DND-41 (cell line): ENCODE results near the gene KLLN.

ENCODE experiments used
- ATAC-seq: fragments of 200-7000 bp; cut with Tn5 transposase; 3 replicates; pipeline ENCODE4 v1.9.1; 2021; ENCODE audit warnings: low read depth; ENCODE audit not compliant: insufficient read depth
- DNase-seq: peaks from one replicate; pipeline ENCODE4 v3.0.0-alpha.2; 2020
- H2AFZ ChIP-seq: 2 replicates; pipeline ENCODE4 v1.6.0; 2012; ENCODE audit warnings: low read depth, low read length
- H3K27ac ChIP-seq: 2 replicates; pipeline ENCODE4 v1.5.1; 2012; ENCODE audit warnings: low read length, inconsistent platforms
- H3K27me3 ChIP-seq: fragments of 200-600 bp; sonication (generic); 2 replicates; pipeline ENCODE4 v1.6.0; 2012; ENCODE audit warnings: low read length, mild to moderate bottlenecking, inconsistent platforms; ENCODE audit not compliant: insufficient read depth, poor library complexity
- H3K36me3 ChIP-seq: 2 replicates; pipeline ENCODE4 v1.5.1; 2012; ENCODE audit warnings: low read length, inconsistent platforms; ENCODE audit not compliant: insufficient read depth
- H3K4me1 ChIP-seq: 2 replicates; pipeline ENCODE4 v1.5.1; 2012; ENCODE audit warnings: mild to moderate bottlenecking, low read length; ENCODE audit not compliant: insufficient read depth
- H3K4me2 ChIP-seq: 2 replicates; pipeline ENCODE4 v1.6.0; 2012; ENCODE audit warnings: mild to moderate bottlenecking, moderate library complexity, low read length, inconsistent platforms; ENCODE audit not compliant: insufficient read depth
- H3K4me3 ChIP-seq, 2 experiments: fragments of 200-600 bp in 1 of 2; shearing (Covaris generic) in 1 of 2; 2 replicates each; pipeline ENCODE4 v1.5.1; 2012 to 2016; ENCODE audit warnings: inconsistent platforms in 2 of 2, low read length in 2 of 2, mild to moderate bottlenecking in 2 of 2, low read depth in 1 of 2, moderate library complexity in 1 of 2
- H3K79me2 ChIP-seq: 2 replicates; pipeline ENCODE4 v1.6.0; 2012; ENCODE audit warnings: low read length, inconsistent platforms; ENCODE audit not compliant: insufficient read depth
- H3K9ac ChIP-seq: 2 replicates; pipeline ENCODE4 v1.6.0; 2012; ENCODE audit warnings: low read depth, mild to moderate bottlenecking, inconsistent platforms, low read length, moderate library complexity
- H3K9me3 ChIP-seq: 2 replicates; pipeline ENCODE4 v1.5.1; 2012; ENCODE audit warnings: low read length, moderate library complexity, mild to moderate bottlenecking, inconsistent platforms; ENCODE audit not compliant: insufficient read depth, severe bottlenecking
- H4K20me1 ChIP-seq: 2 replicates; pipeline ENCODE4 v1.6.0; 2012; ENCODE audit warnings: low read length; ENCODE audit not compliant: insufficient read depth
- CTCF ChIP-seq: IDR thresholded peaks from 2 replicates; pipeline ENCODE4 v1.5.1; 2012; ENCODE audit warnings: borderline replicate concordance, low read length, moderate library complexity, mild to moderate bottlenecking; ENCODE audit not compliant: poor library complexity, severe bottlenecking; ENCODE audit errors: extremely low read depth
- EZH2 ChIP-seq: IDR thresholded peaks from 3 replicates; pipeline ENCODE4 v1.6.1; 2012; ENCODE audit warnings: borderline replicate concordance, low read depth, mild to moderate bottlenecking, moderate library complexity, low read length, inconsistent platforms; ENCODE audit not compliant: severe bottlenecking

The KLLN gene

GRCh38 chr10:87867453-87867852 is 4.1 kb upstream of the KLLN start:
- Histone ChIP-seq H2AFZ (no peak overlapping the region), H3K27me3 (no peaks in the 10 kb centered on the region), H3K27ac (peak overlapping the region; percentile 90), H3K4me3 (peak overlapping the region; percentile 58 to 73), H4K20me1 (peaks cover 73% of the 10 kb centered on the region), H3K9ac (peak overlapping the region; percentile 82), H3K9me3 (no peaks in the 10 kb centered on the region), H3K36me3 (peaks cover 63% of the 10 kb centered on the region), H3K4me1 (peaks cover 47% of the 10 kb centered on the region), H3K79me2 (peaks cover 96% of the 10 kb centered on the region), H3K4me2 (peak overlapping the region; percentile 79)
- DNase-seq, result no peak
- ATAC-seq, result no peak
- TF ChIP-seq CTCF, result no peak
- TF ChIP-seq EZH2, result no peak

GRCh38 chr10:87866412-87866974 is 3.2 kb upstream of the KLLN start:
- H3K79me2 ChIP-seq, result peaks cover 94% of the 10 kb centered on the region
- TF ChIP-seq EZH2 (no peak), CTCF (no peak)
- ATAC-seq, result no peak
- H3K9me3 ChIP-seq, result no peaks in the 10 kb centered on the region
- peaks cover 44% of the 10 kb centered on the region for H3K4me1 ChIP-seq
- H3K27ac ChIP-seq, result peak overlapping the region; percentile 90
- peaks cover 58% of the 10 kb centered on the region for H3K36me3 ChIP-seq
- H3K4me2 ChIP-seq, result peak overlapping the region; percentile 79
- H3K9ac ChIP-seq, result peak overlapping the region; percentile 82
- peaks cover 68% of the 10 kb centered on the region for H4K20me1 ChIP-seq
- H3K27me3 ChIP-seq, result no peaks in the 10 kb centered on the region
- peak overlapping the region; percentile 58 to 73 for H3K4me3 ChIP-seq
- DNase-seq, result no peak
- no peak overlapping the region for H2AFZ ChIP-seq

DNA sequence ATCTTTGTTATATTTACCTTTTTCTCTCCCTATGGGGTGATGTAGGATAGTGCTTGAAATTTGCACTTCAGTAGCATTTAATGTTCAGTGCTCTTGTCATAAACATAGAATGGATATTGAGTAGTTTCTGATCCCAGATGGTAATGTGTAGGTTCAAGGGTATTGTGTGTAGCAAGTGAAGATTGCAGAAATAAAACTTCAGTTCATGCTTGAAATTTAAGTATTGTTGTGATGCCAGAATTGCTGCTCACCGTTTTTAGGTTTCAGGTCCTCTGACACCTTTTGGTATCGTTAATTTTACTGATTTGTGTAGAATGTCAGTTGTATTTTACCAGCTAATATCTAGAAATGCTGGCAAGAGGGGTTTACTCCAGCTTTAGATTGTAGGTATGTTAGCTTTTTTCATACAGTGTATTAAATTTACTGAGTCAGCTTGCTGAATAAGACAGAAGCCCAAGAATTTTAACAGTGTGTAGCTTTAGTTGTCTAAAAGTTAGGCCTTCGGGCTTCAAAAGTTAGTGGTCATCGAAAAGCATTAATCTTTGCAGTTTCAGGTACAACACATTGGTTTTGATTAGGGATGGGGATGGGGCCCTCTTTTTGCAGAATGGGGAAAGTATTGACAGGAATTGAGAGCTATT is 2.0 kb upstream of the KLLN start:
- peak overlapping the region; percentile 79 for H3K4me2 ChIP-seq
- no peak overlapping the region for H2AFZ ChIP-seq
- peak overlapping the region; percentile 90 for H3K27ac ChIP-seq
- peaks cover 47% of the 10 kb centered on the region for H3K36me3 ChIP-seq
- no peaks in the 10 kb centered on the region for H3K9me3 ChIP-seq
- TF ChIP-seq EZH2 (no peak), CTCF (no peak)
- ATAC-seq (no peak), DNase-seq (no peak)
- H4K20me1 ChIP-seq, result peaks cover 57% of the 10 kb centered on the region; the same call in 1 of the 2 replicates
- H3K27me3 ChIP-seq, result no peaks in the 10 kb centered on the region
- peaks cover 87% of the 10 kb centered on the region for H3K79me2 ChIP-seq
- peaks cover 44% of the 10 kb centered on the region for H3K4me1 ChIP-seq
- H3K4me3 ChIP-seq, result peak overlapping the region; percentile 58 to 73
- peak overlapping the region; percentile 82 for H3K9ac ChIP-seq
